Stomach (tissue), 4 donors: ENCODE results near the gene MAPK4.

ENCODE experiments used
- POLR2A ChIP-seq, 4 donors: fragments of 450-650 bp; IDR thresholded peaks; one replicate each; pipeline ENCODE4 v1.6.1; 2016; ENCODE audit warnings: antibody characterized with exemption in 4 of 4, control low read depth in 2 of 4, mild to moderate bottlenecking in 1 of 4, moderate library complexity in 1 of 4
- POLR2AphosphoS5 ChIP-seq, 3 donors: sonication (generic); formaldehyde crosslinking; IDR thresholded peaks; one replicate each; pipeline ENCODE4 v1.6.1; 2016; ENCODE audit warnings: antibody characterized with exemption in 3 of 3

DNA sequence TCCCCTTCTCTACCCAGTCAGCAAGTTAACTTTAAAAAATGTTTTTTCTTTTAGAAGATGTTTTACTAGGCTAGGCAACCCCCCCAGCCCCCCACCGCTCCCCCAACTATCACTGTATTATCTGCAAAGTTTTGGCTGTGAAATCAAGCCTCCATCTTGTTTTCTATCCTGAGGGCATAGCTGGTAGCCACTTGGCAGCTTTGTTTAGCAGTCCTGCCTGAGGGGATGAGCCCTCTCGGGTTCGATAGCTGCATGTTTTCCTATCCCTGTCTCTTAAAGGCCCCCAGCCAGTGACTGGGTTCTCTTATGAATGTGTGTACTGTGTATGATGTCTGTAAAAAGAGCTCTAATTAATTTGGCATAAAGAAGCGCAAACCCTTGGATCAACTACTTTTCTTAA lies 216.5 kb downstream of the MAPK4 start:
- TF ChIP-seq POLR2A (IDR thresholded peaks at IDR 0.05) (no peak), POLR2AphosphoS5 (IDR thresholded peaks at IDR 0.05) (no peak)
